Hepatocyte (in vitro differentiated cells): ENCODE results near the gene MAP3K6. TPM values are rescaled to one million over a fixed set of nuclear protein-coding genes. Genes with fewer than 3 reads are reported as not detected.
"Not testable (repeated sequence)": the region's sequence is repeated elsewhere in the genome, so short reads cannot be mapped to it uniquely, and the experiment has no call there.

Experiments used
- DNase-seq: peaks from one replicate; pipeline ENCODE4 v3.0.0-alpha.2; 2016; ENCODE audit warnings: low spot score
- H2AFZ ChIP-seq: fragments of 200-600 bp; sonication (generic); 2 replicates; pipeline ENCODE4 v1.6.0; 2016; ENCODE audit warnings: antibody characterized with exemption, mild to moderate bottlenecking
- H3K27ac ChIP-seq: fragments of 200-600 bp; sonication (generic); 2 replicates; pipeline ENCODE4 v1.5.1; 2016; ENCODE audit warnings: mild to moderate bottlenecking
- H3K27me3 ChIP-seq: fragments of 200-600 bp; sonication (generic); 2 replicates; pipeline ENCODE4 v1.6.1; 2016
- H3K36me3 ChIP-seq: fragments of 200-600 bp; sonication (generic); replicated peaks from 2 replicates; pipeline ENCODE4 v1.5.1; 2016; ENCODE audit warnings: low read depth; ENCODE audit not compliant: insufficient read depth
- H3K4me1 ChIP-seq: fragments of 200-600 bp; sonication (generic); 2 replicates; pipeline ENCODE4 v1.5.1; 2016; ENCODE audit warnings: mild to moderate bottlenecking, moderate library complexity; ENCODE audit not compliant: insufficient read depth
- H3K4me2 ChIP-seq: fragments of 200-600 bp; sonication (generic); 2 replicates; pipeline ENCODE4 v1.6.0; 2016
- H3K4me3 ChIP-seq: fragments of 200-600 bp; sonication (generic); 2 replicates; pipeline ENCODE4 v1.5.1; 2016; ENCODE audit warnings: mild to moderate bottlenecking
- H3K79me2 ChIP-seq: fragments of 200-600 bp; sonication (generic); 2 replicates; pipeline ENCODE4 v1.6.0; 2017; ENCODE audit warnings: mild to moderate bottlenecking
- H3K9me2 ChIP-seq: fragments of 200-600 bp; sonication (generic); replicated peaks from 2 replicates; pipeline ENCODE4 v1.6.0; 2017; ENCODE audit warnings: mild to moderate bottlenecking; ENCODE audit not compliant: insufficient read depth
- H3K9me3 ChIP-seq: fragments of 200-600 bp; sonication (generic); 2 replicates; pipeline ENCODE4 v1.5.1; 2016; ENCODE audit warnings: low read depth, mild to moderate bottlenecking
- H4K20me1 ChIP-seq: fragments of 200-600 bp; sonication (generic); 2 replicates; pipeline ENCODE4 v1.6.0; 2016; ENCODE audit warnings: mild to moderate bottlenecking; ENCODE audit not compliant: insufficient read depth, poor library complexity, severe bottlenecking
- CTCF ChIP-seq: fragments of 200-600 bp; sonication (generic); IDR thresholded peaks from 2 replicates; pipeline ENCODE4 v1.5.1; 2016; ENCODE audit warnings: antibody characterized with exemption, mild to moderate bottlenecking; ENCODE audit not compliant: poor library complexity
- EZH2 ChIP-seq: fragments of 200-600 bp; sonication (generic); IDR thresholded peaks from 2 replicates; pipeline ENCODE4 v1.6.1; 2016; ENCODE audit warnings: antibody characterized with exemption, mild to moderate bottlenecking, borderline replicate concordance
- EZH2phosphoT487 ChIP-seq: fragments of 200-600 bp; sonication (generic); IDR thresholded peaks from one replicate; pipeline ENCODE4 v1.6.1; 2018; ENCODE audit warnings: antibody characterized with exemption, mild to moderate bottlenecking, low read depth, moderate library complexity; ENCODE audit not compliant: unreplicated experiment, severe bottlenecking
- WGBS: methylation state at CpG from one replicate; pipeline ENCODE4 v1.1.6; 2016; ENCODE audit warnings: low lambda C conversion rate; ENCODE audit errors: missing lambda C conversion rate; 5-methylcytosine and 5-hydroxymethylcytosine counted together
- polyA plus RNA-seq: library from polyadenylated mRNA; unstranded; fragments of >200 nt; fragmentation: Nextera tagmentation; extraction: Ambion mirVana; gene quantifications from 2 replicates; pipeline ENCODE4 v1.2.1, GENCODE V29; 2016
- total RNA-seq: library from RNA; depleted of rRNA; stranded (reverse); fragments of >200 nt; gene quantifications from 2 replicates; pipeline ENCODE4 v1.2.3, GENCODE V29; 2014

Gene MAP3K6
- total and polyA plus RNA-seq, 2 experiments from 2014 or later, result 6.3 to 20.4 TPM

- H3K4me2 ChIP-seq, result no peak overlapping the region
- DNase-seq, result peak; percentile 84
- 40% methylated on average over 5 of the region's 5 CpGs for WGBS
Measured at GRCh38 chr1:27388337-27389005, 21.7 kb upstream of the MAP3K6 start.

GRCh38 chr1:27384797-27385196, 18.0 kb upstream of the MAP3K6 start:
- not testable (repeated sequence) for H4K20me1 ChIP-seq, H3K27ac ChIP-seq, H3K4me2 ChIP-seq, H3K4me3 ChIP-seq, H3K9me2 ChIP-seq, H2AFZ ChIP-seq, DNase-seq, H3K9me3 ChIP-seq, H3K79me2 ChIP-seq, H3K4me1 ChIP-seq, H3K27me3 ChIP-seq, H3K36me3 ChIP-seq
- WGBS, result 94% methylated on average over 3 of the region's 3 CpGs

More at GRCh38 chr1:27388337-27389005, 21.7 kb upstream of the MAP3K6 start:
- H3K9me2 ChIP-seq, result no peaks in the 10 kb centered on the region
- no peaks in the 10 kb centered on the region for H4K20me1 ChIP-seq
- H3K79me2 ChIP-seq, result no peaks in the 10 kb centered on the region
- no peaks in the 10 kb centered on the region for H3K36me3 ChIP-seq
- no peak overlapping the region for H3K4me3 ChIP-seq
- no peaks in the 10 kb centered on the region for H3K27me3 ChIP-seq
- H2AFZ ChIP-seq, result no peak overlapping the region
- TF ChIP-seq CTCF (peak; percentile 79), EZH2phosphoT487 (no peak)
- H3K9me3 ChIP-seq, result no peaks in the 10 kb centered on the region
- peaks cover 8% of the 10 kb centered on the region for H3K4me1 ChIP-seq
- H3K27ac ChIP-seq, result no peak overlapping the region

- Histone ChIP-seq H3K36me3 (no peaks in the 10 kb centered on the region), H3K9me3 (no peaks in the 10 kb centered on the region), H2AFZ (no peak overlapping the region), H3K27me3 (no peaks in the 10 kb centered on the region), H4K20me1 (no peaks in the 10 kb centered on the region), H3K27ac (no peak overlapping the region), H3K9me2 (no peaks in the 10 kb centered on the region), H3K4me2 (no peak overlapping the region), H3K79me2 (no peaks in the 10 kb centered on the region), H3K4me3 (no peak overlapping the region), H3K4me1 (no peaks in the 10 kb centered on the region)
- DNase-seq, result no peak
- TF ChIP-seq CTCF (no peak), EZH2phosphoT487 (no peak), EZH2 (no peak)
- WGBS, result 95% methylated on average over 10 of the region's 13 CpGs
Measured at GRCh38 chr1:27383661-27384060, 16.9 kb upstream of the MAP3K6 start.

GRCh38 chr1:27383039-27383605, 16.4 kb upstream of the MAP3K6 start, which contains the start of gene CD164L2:
CD164L2 (minus strand) TSS chr1:27383333; CDS start chr1:27383239, 94 bp downstream.
- Histone ChIP-seq H3K9me2 (no peaks in the 10 kb centered on the region), H3K4me3 (no peak within 1 kb of the TSS), H4K20me1 (no peaks in the 10 kb centered on the region), H3K4me1 (no peaks in the 10 kb centered on the region), H3K36me3 (no peaks in the 10 kb centered on the region), H2AFZ (no peak within 1 kb of the TSS), H3K27me3 (no peaks in the 10 kb centered on the region), H3K4me2 (peak within 1 kb of the TSS; percentile 74), H3K79me2 (no peaks in the 10 kb centered on the region), H3K9me3 (no peaks in the 10 kb centered on the region), H3K27ac (no peak within 1 kb of the TSS)
- TF ChIP-seq EZH2phosphoT487 (no peak), CTCF (no peak), EZH2 (no peak)
- peak; percentile 84 for DNase-seq
- WGBS, result 8% methylated on average over 31 of the region's 43 CpGs
